Activated naive CD8-positive, alpha-beta T cell treated with anti-CD3 and anti-CD28 coated beads for 36 hours (primary cell): ENCODE data around the gene MAPK11. TPM values are rescaled to one million over a fixed set of nuclear protein-coding genes. Genes with fewer than 3 reads are reported as not detected.

Experiments
- DNase-seq: peaks from one replicate; pipeline ENCODE4 v3.0.0; 2021
- H3K27ac Mint-ChIP-seq: one replicate; pipeline ENCODE4 v1.8.0; 2022; ENCODE audit warnings: mild to moderate bottlenecking, moderate library complexity, mixed read lengths
- H3K27me3 Mint-ChIP-seq: one replicate; pipeline ENCODE4 v1.8.0; 2022; ENCODE audit warnings: mild to moderate bottlenecking, mixed read lengths
- H3K36me3 Mint-ChIP-seq: one replicate; pipeline ENCODE4 v1.8.0; 2021; ENCODE audit warnings: mild to moderate bottlenecking, mixed read lengths
- H3K4me1 Mint-ChIP-seq: one replicate; pipeline ENCODE4 v1.8.0; 2021; ENCODE audit warnings: mixed read lengths
- H3K4me3 Mint-ChIP-seq: one replicate; pipeline ENCODE4 v1.8.0; 2022; ENCODE audit warnings: mild to moderate bottlenecking, moderate library complexity, mixed read lengths
- H3K9me3 Mint-ChIP-seq: one replicate; pipeline ENCODE4 v1.8.0; 2022; ENCODE audit warnings: mixed read lengths
- total RNA-seq, 2 experiments: library from RNA; stranded (reverse); gene quantifications; one replicate each; pipeline ENCODE4 v1.2.3, GENCODE V29; 2021

The MAPK11 gene
- total RNA-seq, 2 experiments from 2014 or later = 3.2 to 3.3 TPM

DNA sequence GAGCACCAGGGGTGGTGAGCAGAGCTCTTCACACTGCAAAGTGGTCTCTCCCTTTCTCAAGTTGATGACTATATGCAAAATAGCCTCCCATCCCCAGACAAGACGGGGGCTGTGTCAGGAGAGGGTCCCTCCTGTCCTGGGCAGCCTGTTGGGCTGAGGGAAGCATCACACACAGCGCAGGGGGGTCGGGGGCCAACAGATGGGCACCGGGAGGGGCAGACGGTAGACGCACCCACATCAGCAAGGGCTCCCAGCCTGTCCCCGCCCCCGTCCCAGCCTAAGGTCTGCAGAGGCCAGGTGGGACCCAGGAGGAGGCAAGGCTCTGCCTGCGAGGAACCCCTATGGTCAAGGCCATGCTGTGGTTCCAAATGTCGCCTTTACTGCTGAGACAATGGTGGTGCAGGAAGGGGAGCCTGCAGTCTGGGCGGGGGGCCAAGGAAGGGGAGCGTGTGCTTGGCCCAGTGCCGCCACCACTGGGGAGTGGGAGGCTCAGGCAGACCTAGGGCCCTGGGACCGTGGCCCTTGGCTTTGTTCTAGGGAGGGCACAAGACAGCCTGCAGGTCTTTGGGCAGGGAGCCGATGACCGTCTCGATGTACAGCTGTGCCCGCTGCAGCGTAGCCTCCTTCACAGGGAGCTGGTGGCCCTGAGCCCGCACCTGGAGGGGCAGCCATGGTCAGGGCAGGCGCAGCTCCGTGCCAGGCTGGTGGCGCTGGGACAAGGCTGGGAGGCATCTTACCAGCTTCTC, 41.6 kb upstream of the MAPK11 start:
- Mint-ChIP-seq H3K27ac (no peak overlapping the region), H3K36me3 (no peaks in the 10 kb centered on the region), H3K4me1 (peaks cover 12% of the 10 kb centered on the region), H3K9me3 (no peaks in the 10 kb centered on the region), H3K4me3 (no peak overlapping the region), H3K27me3 (peaks cover 3% of the 10 kb centered on the region)
- DNase-seq = no peak

DNA sequence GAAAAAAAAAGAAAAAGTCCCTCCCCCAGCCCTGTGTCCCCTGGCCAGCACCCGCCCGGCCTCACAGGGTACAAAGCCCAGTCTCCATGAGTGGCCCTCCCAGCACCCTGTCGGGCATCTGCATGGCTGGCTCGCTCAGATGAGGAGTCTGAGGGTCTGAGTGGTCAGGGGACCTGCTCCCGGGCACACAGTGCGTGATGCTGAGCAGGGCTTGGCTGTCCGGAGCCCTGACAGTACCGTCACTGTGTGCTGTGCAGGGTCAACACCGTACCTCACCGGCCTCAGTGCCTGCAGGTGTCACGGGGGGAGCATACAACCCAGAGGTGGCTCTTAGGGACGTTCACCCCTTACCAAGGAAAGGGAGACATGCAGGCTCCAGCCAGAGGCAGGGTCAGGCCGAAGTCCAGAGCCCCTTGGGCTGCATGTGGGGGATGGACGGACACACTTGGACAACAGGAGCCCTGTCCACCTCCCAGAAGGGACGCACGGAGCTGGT, 40.8 kb upstream of the MAPK11 start:
- no peak overlapping the region for H3K4me3 Mint-ChIP-seq
- H3K27ac Mint-ChIP-seq = no peak overlapping the region
- DNase-seq = no peak
- H3K9me3 Mint-ChIP-seq = no peaks in the 10 kb centered on the region
- H3K27me3 Mint-ChIP-seq = peaks cover 7% of the 10 kb centered on the region
- no peaks in the 10 kb centered on the region for H3K36me3 Mint-ChIP-seq
- peaks cover 16% of the 10 kb centered on the region for H3K4me1 Mint-ChIP-seq

DNA sequence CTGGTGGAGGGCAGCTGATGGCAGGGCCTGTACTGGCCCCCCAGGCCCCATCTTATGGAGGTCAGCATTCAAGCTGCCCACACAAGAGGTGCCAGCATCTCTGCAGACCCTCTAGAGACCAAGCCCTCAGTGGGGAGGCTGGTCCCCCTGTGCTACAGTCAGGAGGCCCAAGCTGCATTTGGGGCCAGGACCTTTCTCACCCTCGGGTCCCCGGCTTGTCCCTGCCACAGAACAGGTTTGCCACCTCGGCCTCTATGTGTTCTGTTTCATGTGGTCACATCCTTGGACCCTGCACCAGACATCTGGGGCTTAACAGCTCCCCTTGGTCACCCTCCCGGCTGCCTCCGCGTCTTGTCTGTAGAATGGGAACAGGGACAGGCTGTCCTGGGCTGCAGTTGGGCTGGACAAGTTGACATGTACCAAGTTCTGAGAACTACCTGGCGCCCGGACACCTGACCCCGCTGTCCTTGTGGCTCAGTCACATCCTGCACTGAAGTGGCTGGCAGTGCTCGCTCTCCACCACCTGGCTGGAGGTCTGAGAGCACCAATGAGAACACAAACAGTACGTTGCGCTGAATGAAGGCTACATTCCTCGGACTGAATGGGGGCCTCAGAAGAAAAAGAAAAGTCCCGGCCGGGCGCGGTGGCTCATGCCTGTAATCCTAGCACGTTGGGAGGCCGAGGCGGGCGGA, 40.0 kb upstream of the MAPK11 start:
- no peak for DNase-seq
- H3K4me1 Mint-ChIP-seq = peaks cover 16% of the 10 kb centered on the region
- peaks cover 11% of the 10 kb centered on the region for H3K27me3 Mint-ChIP-seq
- H3K36me3 Mint-ChIP-seq = no peaks in the 10 kb centered on the region
- H3K27ac Mint-ChIP-seq = no peak overlapping the region
- no peaks in the 10 kb centered on the region for H3K9me3 Mint-ChIP-seq
- H3K4me3 Mint-ChIP-seq = no peak overlapping the region

DNA sequence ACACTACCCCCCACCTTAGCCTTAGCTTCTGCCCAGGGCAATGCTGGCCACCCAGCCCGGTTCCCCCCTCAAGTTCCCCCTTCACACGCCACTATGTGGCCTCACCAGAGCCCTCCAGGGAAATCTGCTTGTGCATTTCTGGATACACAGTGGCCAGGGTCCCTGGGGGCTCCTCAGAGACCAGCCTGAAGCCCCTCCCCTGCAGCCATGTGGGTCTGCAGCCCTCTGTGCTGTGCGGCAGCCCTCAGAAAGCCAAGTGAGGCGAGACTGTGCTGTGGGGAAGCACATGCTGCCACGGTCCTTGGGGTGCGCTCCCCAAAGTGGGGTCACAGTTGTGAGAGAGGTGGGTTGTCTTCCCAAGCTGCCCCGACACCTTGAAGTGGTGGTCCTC, 39.4 kb upstream of the MAPK11 start:
- DNase-seq = no peak
- Mint-ChIP-seq H3K4me1 (peaks cover 15% of the 10 kb centered on the region), H3K36me3 (no peaks in the 10 kb centered on the region), H3K9me3 (no peaks in the 10 kb centered on the region), H3K4me3 (no peak overlapping the region), H3K27me3 (peaks cover 11% of the 10 kb centered on the region), H3K27ac (no peak overlapping the region)

DNA sequence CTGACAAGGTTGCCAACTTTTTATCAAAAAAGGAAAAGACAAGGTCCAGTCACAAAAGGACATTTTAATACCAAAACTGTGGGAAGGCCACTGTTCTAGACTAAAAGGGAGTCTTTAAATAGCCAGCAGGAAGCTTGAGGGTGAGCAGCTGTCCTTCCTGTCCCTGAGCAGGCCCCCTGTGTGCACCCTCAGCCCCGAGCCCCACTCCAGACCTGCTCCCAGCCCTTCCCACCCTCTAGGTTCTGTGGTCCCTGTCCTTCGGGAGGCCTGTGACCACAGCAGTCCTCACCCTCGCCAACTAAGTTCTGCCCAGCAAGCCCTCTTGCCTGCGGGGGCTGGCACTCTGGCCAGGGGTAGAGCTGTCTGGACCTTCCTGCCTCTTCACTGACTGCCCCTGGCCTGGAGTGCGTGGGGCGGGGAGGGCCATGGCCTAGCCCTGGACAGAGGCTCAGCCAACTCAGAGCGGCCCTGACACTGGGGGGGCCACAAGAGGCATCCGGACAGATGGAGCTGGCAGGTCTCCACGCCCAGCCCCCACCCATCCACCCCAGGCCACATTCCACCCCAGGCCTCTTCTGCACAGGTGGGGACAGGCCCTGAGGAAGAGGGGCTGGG, 38.9 kb upstream of the MAPK11 start:
- Mint-ChIP-seq H3K4me3 (no peak overlapping the region), H3K4me1 (peaks cover 13% of the 10 kb centered on the region), H3K27me3 (peaks cover 14% of the 10 kb centered on the region), H3K27ac (no peak overlapping the region), H3K36me3 (no peaks in the 10 kb centered on the region), H3K9me3 (no peaks in the 10 kb centered on the region)
- DNase-seq = no peak

DNA sequence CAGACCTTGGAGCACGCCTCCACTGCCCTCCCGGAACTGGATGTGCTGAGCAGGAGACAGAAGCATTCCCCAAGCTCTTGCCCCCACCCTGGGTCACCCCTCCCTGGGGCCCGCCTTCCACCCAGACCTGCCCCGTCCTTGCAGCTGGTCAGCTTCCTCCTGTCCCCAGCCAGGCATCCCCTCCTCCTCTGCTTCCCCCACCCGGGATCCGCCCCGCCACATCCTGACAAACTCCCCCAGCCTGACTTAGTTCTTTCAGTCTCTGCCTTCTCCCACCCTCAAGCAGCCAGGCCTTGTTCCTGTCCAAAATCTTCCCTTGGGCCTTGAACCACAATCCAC, 38.4 kb upstream of the MAPK11 start:
- Mint-ChIP-seq H3K4me3 (no peak overlapping the region), H3K36me3 (no peaks in the 10 kb centered on the region), H3K4me1 (peaks cover 11% of the 10 kb centered on the region), H3K9me3 (no peaks in the 10 kb centered on the region), H3K27me3 (peaks cover 15% of the 10 kb centered on the region), H3K27ac (no peak overlapping the region)
- DNase-seq = no peak

DNA sequence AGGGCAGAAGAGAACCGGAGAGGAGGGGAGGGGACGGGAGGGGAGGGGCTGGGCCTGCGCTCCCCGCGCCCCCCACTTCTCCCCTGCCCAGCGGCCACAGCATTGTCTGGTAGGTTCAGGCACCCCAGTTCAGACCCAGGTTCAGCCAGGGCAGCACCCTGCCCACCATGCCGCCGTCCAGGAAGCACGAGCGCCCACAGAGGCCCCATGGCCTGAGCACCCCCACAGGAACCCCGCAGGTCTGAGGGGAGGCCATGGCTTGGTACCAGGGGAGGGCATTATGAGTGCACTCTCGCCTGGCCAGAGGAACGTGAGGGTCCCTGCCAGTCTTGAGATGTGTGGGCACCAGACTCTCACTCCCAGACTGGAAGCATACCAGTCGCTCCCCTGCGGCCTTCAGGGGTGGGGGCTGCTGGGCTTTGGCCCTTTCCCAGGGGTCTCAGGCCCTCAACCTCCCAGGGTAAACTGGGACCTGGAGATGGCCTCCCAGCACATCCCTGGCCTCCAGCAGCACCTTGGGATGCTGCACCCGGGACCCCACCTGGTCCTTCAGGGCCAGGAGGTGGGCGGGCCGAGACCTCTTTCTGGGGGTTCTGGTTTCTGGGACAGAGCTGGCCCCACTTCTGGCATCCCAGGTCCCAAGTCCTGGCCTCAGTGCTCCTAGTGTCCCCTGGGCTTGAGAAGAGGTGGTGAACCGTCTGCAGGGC, 37.9 kb upstream of the MAPK11 start:
- H3K4me3 Mint-ChIP-seq = no peak overlapping the region

DNA sequence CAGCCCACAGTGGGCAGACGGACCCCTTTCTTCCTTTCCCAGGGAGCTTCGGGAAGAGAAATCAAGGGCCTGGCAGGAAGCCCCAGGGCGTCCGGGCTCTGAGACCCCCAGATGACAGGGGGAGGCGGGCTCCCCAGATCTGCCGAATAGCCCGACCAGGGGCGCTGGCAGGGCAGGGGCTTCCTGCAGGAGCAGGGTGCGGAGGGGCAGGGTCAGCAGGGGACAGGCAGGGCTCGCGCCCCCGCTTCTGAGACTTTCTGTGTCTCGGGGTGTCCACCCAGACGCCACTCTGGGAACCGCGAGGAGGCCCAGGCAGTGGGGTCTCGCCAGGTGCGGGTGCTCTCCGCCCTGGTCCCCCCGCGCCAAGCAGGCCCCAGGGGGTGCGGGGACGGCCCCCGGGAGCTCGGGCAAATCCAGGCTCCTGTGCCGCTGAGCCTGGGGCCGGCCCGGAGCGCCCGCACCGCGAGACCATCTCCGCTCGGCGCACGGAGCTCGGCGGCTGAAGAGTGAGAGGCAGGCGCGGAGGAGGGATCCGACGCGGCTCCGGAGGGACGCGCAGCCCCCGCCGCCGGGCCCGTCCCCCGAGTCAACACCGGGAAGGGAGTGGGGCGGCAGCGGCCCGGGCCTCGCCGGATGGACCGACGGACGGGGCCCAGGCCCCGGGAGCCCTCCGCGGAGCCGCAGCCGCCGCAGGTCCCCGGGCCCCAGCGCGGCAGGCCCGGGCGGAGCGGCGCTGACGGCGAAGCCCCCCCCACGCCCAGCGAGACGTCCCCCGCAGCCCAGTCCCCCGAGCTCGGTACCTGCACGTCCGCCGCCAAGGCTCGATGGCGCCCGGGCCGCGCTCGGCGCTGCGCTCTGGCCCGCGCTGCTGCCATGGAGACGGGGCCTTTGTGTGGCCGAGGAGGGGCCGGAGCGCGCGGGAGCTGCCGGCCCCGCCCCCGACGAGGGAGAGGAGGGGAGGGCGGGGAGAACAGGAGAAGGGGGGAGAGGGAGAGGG, 36.9 kb upstream of the MAPK11 start, which contains the start of gene PLXNB2:
Gene PLXNB2 (minus strand): TSS at position 894 of the 997 bp plus-strand sequence. CDS start 17,062 bp downstream, outside the sequence.
- Mint-ChIP-seq H3K4me3 (no peak within 1 kb of the TSS), H3K36me3 (no peaks in the 10 kb centered on the region), H3K4me1 (peaks cover 11% of the 10 kb centered on the region), H3K27ac (no peak within 1 kb of the TSS), H3K27me3 (peaks cover 15% of the 10 kb centered on the region), H3K9me3 (no peaks in the 10 kb centered on the region)
- peak; percentile 49 for DNase-seq

More for the DNA sequence above, 37.9 kb upstream of the MAPK11 start:
- peaks cover 15% of the 10 kb centered on the region for H3K27me3 Mint-ChIP-seq
- H3K4me1 Mint-ChIP-seq = peaks cover 11% of the 10 kb centered on the region
- no peaks in the 10 kb centered on the region for H3K9me3 Mint-ChIP-seq
- H3K36me3 Mint-ChIP-seq = no peaks in the 10 kb centered on the region
- DNase-seq = no peak
- no peak overlapping the region for H3K27ac Mint-ChIP-seq

DNA sequence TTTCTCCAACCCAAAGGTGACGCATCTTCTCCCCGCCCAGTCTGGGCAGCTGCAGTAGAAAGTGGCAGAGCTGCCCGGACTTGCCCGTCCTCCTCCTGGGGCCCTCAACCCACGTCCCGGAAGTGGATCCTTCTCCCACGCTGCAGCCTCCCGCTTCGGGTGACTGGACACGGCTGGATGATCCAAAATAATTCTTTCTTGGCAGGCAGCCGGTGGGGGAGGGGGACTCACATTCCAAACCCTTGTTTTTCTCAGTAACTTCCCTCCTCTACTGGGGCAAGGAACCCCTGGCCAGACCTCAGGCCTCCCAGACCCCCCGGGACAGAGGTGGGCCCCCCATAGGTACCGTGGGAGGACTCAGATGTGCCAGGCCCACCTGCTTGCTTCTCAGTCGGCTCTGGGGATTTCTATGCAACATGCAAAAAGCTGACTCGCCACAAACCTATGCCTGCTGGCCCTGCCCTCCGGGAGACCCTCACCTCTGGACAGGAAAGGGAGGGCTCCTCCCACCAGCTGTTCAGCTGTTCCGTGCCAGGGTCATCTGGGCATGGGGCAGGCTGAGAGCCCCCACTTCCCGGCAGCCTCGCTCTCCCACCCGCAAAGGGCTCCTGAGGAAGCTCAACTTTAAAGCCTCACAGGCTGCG, 35.9 kb upstream of the MAPK11 start:
- Mint-ChIP-seq H3K4me1 (peaks cover 11% of the 10 kb centered on the region), H3K27ac (no peak overlapping the region), H3K27me3 (peaks cover 17% of the 10 kb centered on the region), H3K4me3 (peak overlapping the region; percentile 57), H3K9me3 (no peaks in the 10 kb centered on the region), H3K36me3 (no peaks in the 10 kb centered on the region)
- DNase-seq = no peak

DNA sequence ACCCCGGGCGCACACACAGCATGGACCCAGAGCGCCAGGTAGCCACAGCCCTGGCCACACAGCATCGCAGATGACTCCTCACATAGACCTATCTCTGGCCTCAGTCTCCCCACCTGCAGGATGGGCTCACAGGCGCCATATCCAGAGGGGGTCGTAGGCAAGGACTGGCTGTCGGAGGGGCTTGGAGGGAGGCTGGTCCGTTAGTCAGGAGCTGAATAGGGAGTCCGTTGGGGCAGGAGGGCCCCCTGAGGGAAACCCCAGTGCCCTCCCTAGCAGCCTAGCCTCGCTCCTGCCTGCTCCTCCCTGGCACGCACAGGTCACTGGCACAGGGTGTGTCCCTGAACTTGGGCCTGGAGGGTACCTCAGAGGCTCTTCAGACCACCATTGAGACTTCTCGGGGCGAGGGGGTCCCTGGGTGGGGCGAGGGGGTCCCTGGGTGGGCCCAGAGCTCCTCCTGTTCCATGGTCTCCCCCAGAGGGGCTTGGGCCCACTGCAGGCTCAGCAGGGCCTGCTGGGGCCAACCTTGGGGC, 35.3 kb upstream of the MAPK11 start:
- no peak for DNase-seq
- Mint-ChIP-seq H3K36me3 (no peaks in the 10 kb centered on the region), H3K4me1 (peaks cover 11% of the 10 kb centered on the region), H3K27me3 (peaks cover 19% of the 10 kb centered on the region), H3K9me3 (no peaks in the 10 kb centered on the region), H3K4me3 (no peak overlapping the region), H3K27ac (no peak overlapping the region)

DNA sequence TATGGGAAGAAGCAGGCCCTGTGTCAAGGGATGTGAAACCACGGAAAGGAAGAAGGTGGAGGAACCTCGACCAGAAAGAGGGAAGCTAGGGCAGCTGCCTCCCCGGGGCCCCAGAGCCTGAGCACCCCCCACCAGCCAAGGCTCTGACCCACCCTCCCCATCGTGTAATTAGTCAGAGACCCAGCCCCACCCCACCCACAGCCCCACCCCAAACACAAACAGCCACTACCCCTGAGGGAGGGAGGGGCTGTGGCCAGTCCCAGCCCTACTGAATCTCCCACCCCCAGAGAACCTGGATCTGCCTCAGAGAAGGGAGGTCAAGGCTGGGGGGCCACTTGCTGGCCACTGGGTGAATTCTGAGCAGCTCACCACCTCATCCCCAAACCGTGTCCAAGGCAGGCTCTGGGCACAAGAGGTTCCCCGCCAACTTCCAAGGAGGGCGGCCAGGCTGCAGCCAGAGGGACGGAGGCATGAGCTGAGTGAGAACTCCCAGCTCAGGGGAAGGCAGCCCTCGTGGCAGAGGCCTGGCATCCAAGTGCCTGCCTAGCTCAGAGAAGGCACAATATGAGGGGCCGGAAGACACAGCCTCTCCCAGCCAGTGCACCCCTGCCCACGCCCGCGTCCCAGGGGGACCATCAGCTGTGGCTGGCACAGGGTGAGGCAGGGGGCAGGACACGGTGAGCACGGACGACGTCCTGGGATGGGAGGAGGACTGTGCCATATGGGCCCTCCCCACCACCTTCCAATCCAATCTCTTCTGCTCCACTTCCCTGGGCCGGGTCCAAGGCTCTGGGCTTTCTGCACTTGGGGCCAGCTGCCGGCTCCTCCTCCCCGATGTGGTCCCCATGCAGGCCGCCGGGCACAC, 34.6 kb upstream of the MAPK11 start:
- H3K9me3 Mint-ChIP-seq = no peaks in the 10 kb centered on the region
- no peak overlapping the region for H3K27ac Mint-ChIP-seq
- no peaks in the 10 kb centered on the region for H3K36me3 Mint-ChIP-seq
- no peak for DNase-seq
- no peak overlapping the region for H3K4me3 Mint-ChIP-seq
- H3K27me3 Mint-ChIP-seq = peaks cover 19% of the 10 kb centered on the region
- H3K4me1 Mint-ChIP-seq = peaks cover 11% of the 10 kb centered on the region

DNA sequence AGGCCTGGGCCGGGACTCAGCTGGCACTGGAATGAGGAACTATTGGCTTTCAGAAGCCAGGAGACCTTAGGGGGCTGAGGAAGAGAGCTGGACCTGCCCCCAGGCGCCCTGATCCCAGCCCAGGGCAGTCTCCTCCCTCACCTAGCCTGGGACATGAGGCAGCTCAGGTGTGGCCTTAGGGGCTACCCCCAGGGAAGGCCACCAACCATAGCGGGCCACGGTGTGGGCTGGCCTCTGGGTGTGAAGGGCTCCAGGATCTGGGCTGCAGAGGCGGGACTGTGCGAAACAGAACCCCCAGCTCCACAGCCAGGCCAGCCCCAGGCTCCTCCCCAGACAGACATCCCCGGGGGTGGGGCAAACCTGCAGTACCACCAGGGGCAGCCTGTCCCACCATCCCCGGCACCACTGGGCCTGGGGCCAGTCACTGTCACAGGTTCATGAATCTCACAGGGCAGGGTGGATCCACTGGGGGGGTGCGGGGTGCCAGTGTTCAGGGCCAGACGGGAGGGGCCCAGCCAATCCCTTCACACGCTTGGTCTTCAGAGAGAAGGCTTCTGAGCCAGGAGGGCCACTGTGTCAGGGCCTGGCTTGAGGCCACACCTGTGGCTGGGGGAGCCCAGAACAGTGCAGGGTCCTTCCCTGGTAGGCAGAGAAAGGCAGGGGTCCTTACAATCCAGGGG, 33.8 kb upstream of the MAPK11 start:
- no peak overlapping the region for H3K4me3 Mint-ChIP-seq
- peaks cover 19% of the 10 kb centered on the region for H3K27me3 Mint-ChIP-seq
- no peaks in the 10 kb centered on the region for H3K36me3 Mint-ChIP-seq
- peaks cover 11% of the 10 kb centered on the region for H3K4me1 Mint-ChIP-seq
- DNase-seq = no peak
- H3K9me3 Mint-ChIP-seq = no peaks in the 10 kb centered on the region
- H3K27ac Mint-ChIP-seq = no peak overlapping the region
